Smooth muscle cell (in vitro differentiated cells): ENCODE data around the gene FOLR2. TPM values are rescaled to one million over a fixed set of nuclear protein-coding genes. Genes with fewer than 3 reads are reported as not detected.
"Not testable (repeated sequence)": the region's sequence is repeated elsewhere in the genome, so short reads cannot be mapped to it uniquely, and the experiment has no call there.

Experiments
- DNase-seq: peaks from one replicate; lab custom pipeline; 2025; ENCODE audit not compliant: unreplicated experiment; lab: John Stamatoyannopoulos, UW
- H2AFZ ChIP-seq: fragments of 200-600 bp; sonication (generic); 2 replicates; pipeline ENCODE4 v1.6.0; 2016; ENCODE audit warnings: antibody characterized with exemption, low read depth, mild to moderate bottlenecking
- H3F3A ChIP-seq: fragments of 200-600 bp; sonication (generic); 2 replicates; pipeline ENCODE4 v1.6.0; 2017; ENCODE audit warnings: antibody characterized with exemption, low read depth
- H3K27ac ChIP-seq: fragments of 200-600 bp; sonication (generic); 2 replicates; pipeline ENCODE4 v1.5.1; 2016; ENCODE audit warnings: low read depth, mild to moderate bottlenecking
- H3K27me3 ChIP-seq: fragments of 200-600 bp; sonication (generic); 2 replicates; pipeline ENCODE4 v1.6.1; 2016; ENCODE audit warnings: low read depth, mild to moderate bottlenecking
- H3K36me3 ChIP-seq: fragments of 200-600 bp; sonication (generic); 2 replicates; pipeline ENCODE4 v1.5.1; 2016; ENCODE audit warnings: low read depth
- H3K4me1 ChIP-seq: fragments of 200-600 bp; sonication (generic); 2 replicates; pipeline ENCODE4 v1.5.1; 2016; ENCODE audit warnings: low read depth
- H3K4me2 ChIP-seq: fragments of 200-600 bp; sonication (generic); 2 replicates; pipeline ENCODE4 v1.6.0; 2016; ENCODE audit warnings: mild to moderate bottlenecking
- H3K4me3 ChIP-seq: fragments of 200-600 bp; sonication (generic); 2 replicates; pipeline ENCODE4 v1.5.1; 2016; ENCODE audit warnings: mild to moderate bottlenecking
- H3K79me2 ChIP-seq: fragments of 200-600 bp; sonication (generic); 2 replicates; pipeline ENCODE4 v1.6.0; 2016; ENCODE audit warnings: low read depth, mild to moderate bottlenecking
- H3K9ac ChIP-seq: fragments of 200-600 bp; sonication (generic); 2 replicates; pipeline ENCODE4 v1.6.0; 2016; ENCODE audit warnings: low read depth
- H3K9me3 ChIP-seq: fragments of 200-600 bp; sonication (generic); replicated peaks from 2 replicates; pipeline ENCODE4 v1.5.1; 2016; ENCODE audit warnings: low read depth
- H4K20me1 ChIP-seq: fragments of 200-600 bp; sonication (generic); 2 replicates; pipeline ENCODE4 v1.6.0; 2016; ENCODE audit warnings: low read depth
- WGBS: methylation state at CpG from one replicate; pipeline ENCODE4 v1.1.7; 2016; ENCODE audit warnings: low lambda C conversion rate; 5-methylcytosine and 5-hydroxymethylcytosine counted together
- polyA plus RNA-seq: library from polyadenylated mRNA; unstranded; fragments of >200 nt; fragmentation: Nextera tagmentation; extraction: Ambion mirVana; gene quantifications from 2 replicates; pipeline ENCODE4 v1.2.1, GENCODE V29; 2016
- total RNA-seq: library from RNA; depleted of rRNA; stranded (reverse); fragments of >200 nt; gene quantifications from 2 replicates; pipeline ENCODE4 v1.2.3, GENCODE V29; 2014
- TF ChIP-seq, protein P1 (sequence below): fragments of 200-600 bp; sonication (generic); IDR thresholded peaks from 2 replicates; pipeline ENCODE4 v1.5.1; 2017; ENCODE audit warnings: borderline replicate concordance, mild to moderate bottlenecking, antibody characterized with exemption; ENCODE audit not compliant: insufficient read depth, poor library complexity, severe bottlenecking

FOLR2 gene
- total RNA-seq (not detected in 2 replicates), polyA plus RNA-seq (not detected in 2 replicates)

DNA sequence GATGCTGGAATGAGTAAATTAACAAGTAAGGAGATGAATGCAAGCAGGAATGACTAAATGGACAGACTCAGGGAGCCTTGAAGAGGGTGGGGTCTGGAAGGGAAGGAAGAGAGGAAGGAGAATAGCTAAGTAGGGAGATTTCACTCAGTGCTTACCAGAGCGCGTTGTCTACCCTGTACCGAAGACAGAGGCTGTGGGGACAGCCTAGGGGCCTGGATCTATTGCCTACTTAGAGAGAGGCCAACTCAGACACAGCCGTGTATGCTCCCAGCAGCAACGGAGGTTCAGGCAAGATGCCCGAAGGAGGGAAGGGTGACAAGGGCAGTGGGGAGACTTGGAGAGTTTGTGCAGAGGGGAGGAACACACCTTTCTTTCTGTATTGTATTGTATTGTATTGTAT is at the start of gene FOLR2:
Gene FOLR2, plus strand, starts transcription at position 157 of the 400 bp plus-strand sequence. CDS start 1,791 bp downstream, outside the sequence.
- no peak within 1 kb of the TSS for H3K9ac ChIP-seq
- no peak within 1 kb of the TSS for H3K27ac ChIP-seq
- no peaks in the 10 kb centered on the region for H3K9me3 ChIP-seq
- no peaks in the 10 kb centered on the region for H3F3A ChIP-seq
- H2AFZ ChIP-seq, result no peak within 1 kb of the TSS
- no peaks in the 10 kb centered on the region for H3K36me3 ChIP-seq
- no peak for DNase-seq
- H3K4me2 ChIP-seq, result no peak within 1 kb of the TSS
- no peaks in the 10 kb centered on the region for H4K20me1 ChIP-seq
- TF ChIP-seq, protein P1, sequence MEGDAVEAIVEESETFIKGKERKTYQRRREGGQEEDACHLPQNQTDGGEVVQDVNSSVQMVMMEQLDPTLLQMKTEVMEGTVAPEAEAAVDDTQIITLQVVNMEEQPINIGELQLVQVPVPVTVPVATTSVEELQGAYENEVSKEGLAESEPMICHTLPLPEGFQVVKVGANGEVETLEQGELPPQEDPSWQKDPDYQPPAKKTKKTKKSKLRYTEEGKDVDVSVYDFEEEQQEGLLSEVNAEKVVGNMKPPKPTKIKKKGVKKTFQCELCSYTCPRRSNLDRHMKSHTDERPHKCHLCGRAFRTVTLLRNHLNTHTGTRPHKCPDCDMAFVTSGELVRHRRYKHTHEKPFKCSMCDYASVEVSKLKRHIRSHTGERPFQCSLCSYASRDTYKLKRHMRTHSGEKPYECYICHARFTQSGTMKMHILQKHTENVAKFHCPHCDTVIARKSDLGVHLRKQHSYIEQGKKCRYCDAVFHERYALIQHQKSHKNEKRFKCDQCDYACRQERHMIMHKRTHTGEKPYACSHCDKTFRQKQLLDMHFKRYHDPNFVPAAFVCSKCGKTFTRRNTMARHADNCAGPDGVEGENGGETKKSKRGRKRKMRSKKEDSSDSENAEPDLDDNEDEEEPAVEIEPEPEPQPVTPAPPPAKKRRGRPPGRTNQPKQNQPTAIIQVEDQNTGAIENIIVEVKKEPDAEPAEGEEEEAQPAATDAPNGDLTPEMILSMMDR, result no peak
- 95% methylated on average over 6 of the region's 6 CpGs for WGBS
- H3K27me3 ChIP-seq, result peaks cover 16% of the 10 kb centered on the region
- no peak within 1 kb of the TSS for H3K4me3 ChIP-seq
- H3K79me2 ChIP-seq, result no peaks in the 10 kb centered on the region
- no peaks in the 10 kb centered on the region for H3K4me1 ChIP-seq

DNA sequence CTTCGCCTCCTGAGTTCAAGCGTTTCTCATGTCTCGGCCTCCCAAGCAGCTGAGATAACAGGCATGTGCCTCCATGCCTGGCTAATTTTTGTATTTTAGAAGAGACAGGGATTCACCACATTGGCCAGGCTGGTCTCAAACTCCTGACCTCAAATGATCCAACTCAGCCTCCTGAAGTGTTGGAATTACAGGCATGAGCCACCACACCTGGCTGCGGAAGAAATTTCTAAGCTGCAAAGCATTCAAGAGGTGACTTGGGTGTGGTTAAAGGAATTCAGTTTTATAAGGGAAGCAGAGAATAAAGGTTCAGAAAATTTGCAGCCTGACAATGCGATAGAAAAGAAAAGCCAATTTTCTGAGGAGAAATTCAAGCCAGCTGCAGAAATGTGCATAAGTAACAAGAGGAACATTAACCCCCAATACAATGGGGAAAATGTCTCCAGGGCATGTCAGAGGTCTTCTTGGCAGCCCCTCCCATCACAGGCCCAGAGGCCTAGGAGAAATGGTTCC is 47.5 kb upstream of the FOLR2 start:
- not testable (repeated sequence) for H3K79me2 ChIP-seq, DNase-seq, H3K27ac ChIP-seq, H4K20me1 ChIP-seq, H2AFZ ChIP-seq, H3K27me3 ChIP-seq, H3K36me3 ChIP-seq, H3K9me3 ChIP-seq, H3F3A ChIP-seq, H3K4me1 ChIP-seq, H3K4me2 ChIP-seq, H3K4me3 ChIP-seq, H3K9ac ChIP-seq
- WGBS, result 88% methylated on average over 5 of the region's 5 CpGs

DNA sequence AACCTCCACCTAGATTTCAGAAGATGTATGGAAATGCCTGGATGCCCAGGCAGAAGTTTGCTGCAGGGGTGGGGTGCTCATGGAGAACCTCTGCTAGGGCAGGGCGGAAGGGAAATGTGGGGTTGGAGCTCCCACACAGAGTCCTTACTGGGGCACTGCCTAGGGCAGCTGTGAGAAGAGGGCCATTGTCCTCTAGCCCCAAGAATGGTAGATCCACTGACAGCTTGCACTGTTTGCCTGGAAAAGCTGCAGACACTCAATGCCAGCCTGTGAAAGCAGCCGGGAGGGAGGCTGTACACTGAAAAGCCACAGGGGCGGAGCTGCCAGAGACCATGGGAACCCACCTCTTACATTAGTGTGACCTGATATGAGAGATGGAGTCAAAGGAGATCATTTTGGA is 46.8 kb upstream of the FOLR2 start:
- H3K9me3 ChIP-seq, H3K27ac ChIP-seq, H3K4me2 ChIP-seq, H3K4me1 ChIP-seq, H3F3A ChIP-seq, H3K4me3 ChIP-seq, H3K79me2 ChIP-seq, H3K36me3 ChIP-seq, H2AFZ ChIP-seq, H4K20me1 ChIP-seq, DNase-seq, H3K9ac ChIP-seq, H3K27me3 ChIP-seq: not testable (repeated sequence)
- WGBS, result 96% methylated on average over 3 of the region's 3 CpGs

DNA sequence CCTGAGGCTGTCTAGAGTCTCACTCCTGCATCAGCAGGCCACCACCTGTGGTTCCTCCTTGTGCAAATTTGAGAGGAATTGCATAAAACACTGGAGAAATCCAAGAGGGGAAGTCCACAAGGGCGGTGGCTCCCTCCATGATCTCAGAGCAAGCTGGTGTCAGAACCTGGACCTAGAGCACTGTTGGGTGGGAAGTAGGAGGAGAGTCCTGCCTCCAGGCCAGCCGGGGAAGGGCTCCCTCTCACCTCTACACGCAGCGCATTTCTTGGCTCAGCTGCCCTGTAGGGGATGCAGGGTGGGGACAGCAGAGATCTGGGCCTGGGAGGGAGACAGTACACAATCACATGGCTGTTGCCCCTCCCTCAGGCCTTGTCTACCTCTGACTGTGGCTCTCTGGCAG is 44.6 kb upstream of the FOLR2 start:
- H3K4me3 ChIP-seq, H2AFZ ChIP-seq, H3F3A ChIP-seq, DNase-seq, H3K36me3 ChIP-seq, H3K4me1 ChIP-seq, H3K9me3 ChIP-seq, H3K79me2 ChIP-seq, H3K27me3 ChIP-seq, H3K4me2 ChIP-seq, H3K9ac ChIP-seq, H3K27ac ChIP-seq, H4K20me1 ChIP-seq: not testable (repeated sequence)
- 72% methylated on average over 4 of the region's 4 CpGs for WGBS

DNA sequence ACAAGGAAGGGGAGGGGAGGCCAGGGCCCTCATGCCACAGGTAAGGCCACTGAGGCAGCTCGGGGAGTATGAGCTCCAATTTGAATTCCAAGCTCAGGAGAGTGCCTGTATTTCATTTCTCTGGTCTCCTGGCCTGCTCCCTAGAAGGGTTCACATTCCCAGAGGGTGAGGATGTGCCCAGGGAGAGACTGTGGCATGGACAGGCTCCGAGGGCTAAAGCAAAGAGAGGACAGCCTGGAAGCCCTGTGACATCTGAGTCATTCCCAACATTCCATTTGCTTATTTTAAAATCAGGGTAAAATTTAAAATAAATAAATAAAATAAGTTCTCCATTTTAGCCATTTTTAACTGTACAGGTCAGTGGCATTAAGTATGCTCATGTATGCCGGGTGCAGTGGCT is 43.3 kb upstream of the FOLR2 start:
- Histone ChIP-seq H3K36me3 (no peaks in the 10 kb centered on the region), H3K27ac (no peak overlapping the region), H3F3A (no peaks in the 10 kb centered on the region), H3K79me2 (no peaks in the 10 kb centered on the region), H3K9ac (no peak overlapping the region), H3K9me3 (no peaks in the 10 kb centered on the region), H4K20me1 (no peaks in the 10 kb centered on the region), H3K4me2 (no peak overlapping the region), H3K27me3 (no peaks in the 10 kb centered on the region), H2AFZ (no peak overlapping the region), H3K4me1 (no peaks in the 10 kb centered on the region), H3K4me3 (no peak overlapping the region)
- TF ChIP-seq, protein P1, result no peak
- DNase-seq, result no peak
- WGBS, result 87% methylated on average over 3 of the region's 3 CpGs
